T-cell (primary cell): Measurements from ENCODE around the gene OCA2. TPM values are rescaled to one million over a fixed set of nuclear protein-coding genes. Genes with fewer than 3 reads are reported as not detected.

ENCODE experiments used
- ATAC-seq, 4 experiments: fragments of 200-7000 bp in 3 of 4; fragments of 150-1000 bp in 1 of 4; cut with Tn5 transposase; replicated peaks in 1 of 4; 1 replicate in 3 of 4; 2 replicates in 1 of 4; pipeline ENCODE4 v1.10.0; 2021; ENCODE audit warnings: moderate library complexity in 3 of 4, mild to moderate bottlenecking in 2 of 4, moderate number of reproducible peaks in 1 of 4
- CTCF ChIA-PET, 2 donors: fragments of 300-600 bp; sonication (Branson Sonifier 250); formaldehyde crosslinking; loops; one replicate each; lab custom pipeline; 2022; ENCODE audit warnings: antibody characterized with exemption in 2 of 2; lab: Charles Lee
- POLR2A ChIA-PET, 2 donors: fragments of 300-600 bp; sonication (Branson Sonifier 250); formaldehyde crosslinking; loops; one replicate each; lab custom pipeline; 2022; ENCODE audit warnings: antibody characterized with exemption in 2 of 2; lab: Charles Lee
- DNase-seq, 35 experiments: peaks; one replicate each; pipeline versions ENCODE4 v3.0.0 to v3.0.0-alpha.2; 2013 to 2023
- H3K27ac ChIP-seq: one replicate; pipeline ENCODE4 v1.5.1; 2013; ENCODE audit warnings: low read length
- H3K27me3 ChIP-seq, 2 experiments: replicated peaks in 1 of 2; 1 replicate in 1 of 2; 2 replicates in 1 of 2; pipeline versions ENCODE4 v1.6.1 to v1.7.0; 2013; ENCODE audit warnings: low read length in 1 of 2, mixed read lengths in 1 of 2; ENCODE audit not compliant: control insufficient read depth in 2 of 2, insufficient read depth in 2 of 2; ENCODE audit errors: extremely low read depth in 1 of 2
- H3K36me3 ChIP-seq, 2 donors: 1 replicate in 1 of 2; 2 replicates in 1 of 2; pipeline versions ENCODE4 v1.6.1 to v1.7.0; 2013; ENCODE audit warnings: low read length in 1 of 2; ENCODE audit not compliant: control insufficient read depth in 2 of 2, insufficient read depth in 1 of 2; ENCODE audit errors: extremely low read depth in 1 of 2
- H3K4me1 ChIP-seq, 2 experiments: 1 replicate in 1 of 2; 2 replicates in 1 of 2; pipeline versions ENCODE4 v1.6.1 to v1.7.0; 2013; ENCODE audit warnings: low read length in 2 of 2, mixed read lengths in 1 of 2; ENCODE audit not compliant: insufficient read depth in 2 of 2, control insufficient read depth in 1 of 2; ENCODE audit errors: extremely low read depth in 1 of 2
- H3K4me3 ChIP-seq, 2 donors: 1 replicate in 1 of 2; 2 replicates in 1 of 2; pipeline versions ENCODE4 v1.5.1 to v1.7.0; 2013; ENCODE audit warnings: mild to moderate bottlenecking in 2 of 2, low read length in 1 of 2, moderate library complexity in 1 of 2; ENCODE audit not compliant: control insufficient read depth in 1 of 2; ENCODE audit errors: extremely low read depth in 1 of 2
- H3K9me3 ChIP-seq: 2 replicates; pipeline ENCODE4 v1.7.0; 2013
- H3K27ac Mint-ChIP-seq, 2 donors: one replicate each; pipeline ENCODE4 v1.8.0; 2020 to 2021; ENCODE audit warnings: mild to moderate bottlenecking in 2 of 2, mixed read lengths in 2 of 2
- H3K27me3 Mint-ChIP-seq, 2 donors: one replicate each; pipeline ENCODE4 v1.8.0; 2021 to 2022; ENCODE audit warnings: mixed read lengths in 2 of 2
- H3K36me3 Mint-ChIP-seq: one replicate; pipeline ENCODE4 v1.8.0; 2021; ENCODE audit warnings: mixed read lengths
- H3K4me1 Mint-ChIP-seq, 3 donors: one replicate each; pipeline ENCODE4 v1.8.0; 2020 to 2022; ENCODE audit warnings: mixed read lengths in 3 of 3, mild to moderate bottlenecking in 1 of 3
- H3K4me3 Mint-ChIP-seq, 3 donors: one replicate each; pipeline ENCODE4 v1.8.0; 2020 to 2022; ENCODE audit warnings: mild to moderate bottlenecking in 3 of 3, mixed read lengths in 3 of 3, moderate library complexity in 3 of 3
- H3K9me3 Mint-ChIP-seq, 3 donors: one replicate each; pipeline ENCODE4 v1.8.0; 2020 to 2022; ENCODE audit warnings: mixed read lengths in 3 of 3
- WGBS: methylation state at CpG from one replicate; pipeline ENCODE4 v1.1.5; 2013; ENCODE audit warnings: missing lambda C conversion rate; ENCODE audit not compliant: insufficient coverage; 5-methylcytosine and 5-hydroxymethylcytosine counted together
- total RNA-seq, 35 experiments: library from RNA in 6 of 35; stranded (reverse) in 6 of 35; fragments of 120-200 nt in 1 of 35; gene quantifications; one replicate each; pipeline versions ENCODE4 v1.2.1 to v1.2.4 and lab custom pipeline; 2013 to 2026

The OCA2 gene
- total RNA-seq, 5 donors from 2014 or later (not counting 1 experiment from before 2014, with no cell fraction given), result 0.19 to 0.67 TPM; not detected in 3

DNA sequence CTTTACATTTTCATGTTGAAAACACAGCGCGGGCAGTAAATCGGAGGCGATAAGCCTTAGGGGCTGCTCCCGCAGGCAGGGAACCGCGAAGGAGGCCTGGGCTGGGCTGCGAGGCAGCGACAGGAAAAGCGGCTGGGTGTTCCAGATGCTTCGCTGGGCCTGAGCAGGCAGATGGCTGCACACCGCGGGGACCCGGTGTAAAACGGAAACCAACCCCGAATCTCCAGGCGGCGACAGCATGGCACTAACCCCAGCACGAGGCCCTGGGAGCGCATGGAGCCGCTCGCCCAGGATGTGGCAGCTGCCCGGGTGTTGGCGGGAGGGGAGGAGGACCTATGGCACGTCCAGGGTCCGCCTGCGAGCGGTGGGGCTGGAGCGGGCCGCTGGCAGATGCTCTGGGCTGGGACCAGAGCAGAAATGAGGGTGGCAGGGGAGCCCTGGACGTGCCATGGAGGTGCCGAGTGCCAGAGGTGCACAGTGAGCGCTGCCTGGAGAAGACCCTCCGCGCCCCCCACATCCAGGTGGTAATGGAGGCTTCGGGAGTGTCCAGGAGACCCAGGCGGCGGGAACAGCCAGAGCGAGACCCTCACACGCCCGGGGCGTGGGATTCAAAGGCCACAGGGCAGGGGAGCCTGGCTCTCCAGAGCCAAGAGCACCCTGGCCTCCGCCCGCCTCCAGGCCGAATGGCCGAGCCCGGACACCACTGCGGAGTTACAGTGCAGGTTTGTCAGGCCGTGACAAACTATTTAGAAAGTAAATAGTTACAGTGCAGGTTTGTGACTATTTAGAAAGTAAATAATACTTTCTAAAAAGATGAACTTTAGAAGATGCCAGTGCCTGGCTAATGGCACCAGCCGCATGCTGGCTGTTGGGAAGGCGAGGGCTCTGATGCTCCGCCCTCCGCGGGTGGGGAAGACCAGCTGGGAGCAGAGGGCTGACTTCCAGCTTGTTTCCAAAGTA lies 293.6 kb downstream of the OCA2 start:
- Mint-ChIP-seq H3K4me1 (no peaks in the 10 kb centered on the region), H3K9me3 (peaks cover 0 to 12% (median 2%) of the 10 kb centered on the region in 3 donors), H3K27me3 (peaks cover 0 to 3% of the 10 kb centered on the region in 2 donors), H3K36me3 (no peaks in the 10 kb centered on the region), H3K4me3 (no peak overlapping the region), H3K27ac (no peak overlapping the region)
- Histone ChIP-seq H3K4me1 (no peaks in the 10 kb centered on the region), H3K4me3 (no peak overlapping the region), H3K27ac (no peak overlapping the region), H3K36me3 (no peaks in the 10 kb centered on the region), H3K9me3 (no peaks in the 10 kb centered on the region), H3K27me3 (peaks cover 0 to 7% of the 10 kb centered on the region in 2 experiments)
- WGBS, result 96% methylated on average over 45 of the region's 54 CpGs
- ATAC-seq (no peak), DNase-seq (no peak)
- ChIA-PET CTCF (no interaction called here), POLR2A (no interaction called here)

DNA sequence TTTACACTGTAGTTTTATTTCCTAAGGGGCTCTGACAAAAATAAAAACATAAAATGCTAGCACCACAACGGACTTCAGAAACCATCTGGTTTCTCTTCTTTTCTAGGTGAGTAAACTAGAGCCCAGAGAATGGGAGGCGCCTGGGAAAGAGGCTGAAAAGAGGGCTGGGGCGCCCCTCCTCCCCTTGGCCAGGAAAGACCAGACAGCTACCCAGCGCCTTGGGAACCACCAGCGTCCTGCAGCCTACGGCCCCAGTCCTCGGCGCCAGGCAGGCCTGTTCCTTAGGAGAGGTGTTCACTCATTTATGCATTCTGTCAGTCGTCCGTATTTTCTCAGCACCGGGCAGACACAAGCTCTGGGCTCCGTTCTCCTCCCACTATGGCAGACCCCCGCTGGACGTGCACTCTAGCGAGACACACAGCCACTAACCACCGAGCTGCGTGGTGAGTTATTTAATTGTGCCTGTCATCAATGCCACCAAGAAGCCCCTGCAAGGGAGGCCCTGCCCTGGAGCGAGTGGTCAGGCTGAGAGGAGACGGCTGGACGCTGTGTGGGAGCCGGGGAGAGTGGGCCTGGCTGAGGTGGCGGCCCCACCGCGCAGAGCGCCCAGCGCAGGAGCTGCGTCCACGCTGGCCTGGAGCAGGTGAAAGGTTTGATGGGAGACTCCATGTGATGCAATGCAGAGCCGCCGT lies 294.4 kb downstream of the OCA2 start:
- H3K27me3 Mint-ChIP-seq, result peaks cover 0 to 3% of the 10 kb centered on the region in 2 donors
- Histone ChIP-seq H3K36me3 (no peaks in the 10 kb centered on the region), H3K9me3 (no peaks in the 10 kb centered on the region), H3K4me1 (no peaks in the 10 kb centered on the region), H3K4me3 (no peak overlapping the region), H3K27ac (no peak overlapping the region), H3K27me3 (peaks cover 0 to 7% of the 10 kb centered on the region in 2 experiments)
- DNase-seq, result no peak
- ChIA-PET CTCF (no interaction called here), POLR2A (no interaction called here)
- no peaks in the 10 kb centered on the region for H3K36me3 Mint-ChIP-seq
- H3K4me1 Mint-ChIP-seq, result no peaks in the 10 kb centered on the region
- H3K4me3 Mint-ChIP-seq, result no peak overlapping the region
- no peak overlapping the region for H3K27ac Mint-ChIP-seq
- whole genome bisulfite sequencing, result 92% methylated on average over 20 of the region's 30 CpGs
- ATAC-seq, result no peak
- H3K9me3 Mint-ChIP-seq, result peaks cover 0 to 12% (median 2%) of the 10 kb centered on the region in 3 donors

DNA sequence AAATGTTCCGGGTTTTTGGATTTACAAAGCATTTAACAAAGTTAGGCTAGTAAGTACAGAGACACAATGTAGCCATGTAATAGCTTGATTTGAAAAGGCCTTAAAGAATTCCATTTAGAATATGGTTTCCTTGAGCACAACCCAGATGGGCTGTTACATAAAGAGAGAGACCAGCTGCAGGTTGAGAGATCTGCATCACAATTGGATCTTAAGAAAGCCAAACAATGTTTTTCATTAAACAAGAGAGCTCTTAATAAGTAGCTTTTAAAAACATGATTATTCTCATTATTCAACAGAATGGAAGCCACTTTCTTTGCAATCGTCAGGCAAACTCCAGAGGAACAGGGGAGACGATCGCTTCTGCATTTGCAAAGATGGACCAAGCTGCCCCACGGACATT lies 300.3 kb downstream of the OCA2 start:
- Mint-ChIP-seq H3K27ac (no peak overlapping the region), H3K36me3 (no peaks in the 10 kb centered on the region), H3K4me1 (no peaks in the 10 kb centered on the region), H3K9me3 (peaks cover 0 to 8% (median 2%) of the 10 kb centered on the region in 3 donors), H3K4me3 (no peak overlapping the region), H3K27me3 (peaks cover 2 to 4% of the 10 kb centered on the region in 2 donors)
- peaks cover 0 to 13% of the 10 kb centered on the region in 2 experiments for H3K27me3 ChIP-seq
- WGBS, result 78% methylated on average over 4 of the region's 5 CpGs
- H3K36me3 ChIP-seq, result no peaks in the 10 kb centered on the region
- H3K27ac ChIP-seq, result no peak overlapping the region
- ChIA-PET POLR2A (no interaction called here), CTCF (interaction anchor here in 1 of 2 donors (0.6 kb wide), 1 partner anchor 8 kb away, joined by 4 read pairs; no protein-coding TSS in a partner anchor)
- no peaks in the 10 kb centered on the region for H3K9me3 ChIP-seq
- H3K4me3 ChIP-seq, result no peak overlapping the region
- ATAC-seq, result no peak
- H3K4me1 ChIP-seq, result no peaks in the 10 kb centered on the region
- DNase-seq, result no peak

DNA sequence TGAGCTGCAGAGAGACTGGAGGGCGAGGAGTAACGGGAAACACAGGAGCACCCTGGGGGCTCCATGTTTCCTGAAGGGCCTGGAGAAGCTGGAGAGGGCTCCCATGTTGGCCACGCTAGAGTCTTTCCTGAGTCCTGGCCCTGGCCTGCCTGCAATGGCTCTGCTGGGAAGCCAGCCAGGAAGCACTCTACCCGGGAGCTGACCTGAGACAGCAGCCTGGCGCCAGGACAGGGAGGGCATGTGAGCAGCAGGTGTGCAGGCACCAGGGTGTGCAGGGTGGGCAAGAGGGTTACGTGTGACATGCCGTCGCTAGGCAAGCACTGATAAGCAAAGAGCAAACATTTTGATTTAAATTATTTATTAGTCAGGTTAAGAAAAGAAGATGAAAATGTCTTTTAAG lies 301.4 kb downstream of the OCA2 start:
- Histone ChIP-seq H3K27ac (no peak overlapping the region), H3K4me3 (no peak overlapping the region), H3K36me3 (no peaks in the 10 kb centered on the region), H3K27me3 (peaks cover 0 to 14% of the 10 kb centered on the region in 2 experiments), H3K4me1 (no peaks in the 10 kb centered on the region), H3K9me3 (no peaks in the 10 kb centered on the region)
- Mint-ChIP-seq H3K4me1 (no peaks in the 10 kb centered on the region), H3K36me3 (no peaks in the 10 kb centered on the region), H3K27ac (no peak overlapping the region), H3K4me3 (no peak overlapping the region), H3K9me3 (peaks cover 0 to 4% (median 0%) of the 10 kb centered on the region in 3 donors), H3K27me3 (peaks cover 2 to 4% of the 10 kb centered on the region in 2 donors)
- ATAC-seq, result no peak
- ChIA-PET POLR2A (no interaction called here), CTCF (no interaction called here)
- 84% methylated on average over 5 of the region's 8 CpGs for WGBS
- no peak for DNase-seq

DNA sequence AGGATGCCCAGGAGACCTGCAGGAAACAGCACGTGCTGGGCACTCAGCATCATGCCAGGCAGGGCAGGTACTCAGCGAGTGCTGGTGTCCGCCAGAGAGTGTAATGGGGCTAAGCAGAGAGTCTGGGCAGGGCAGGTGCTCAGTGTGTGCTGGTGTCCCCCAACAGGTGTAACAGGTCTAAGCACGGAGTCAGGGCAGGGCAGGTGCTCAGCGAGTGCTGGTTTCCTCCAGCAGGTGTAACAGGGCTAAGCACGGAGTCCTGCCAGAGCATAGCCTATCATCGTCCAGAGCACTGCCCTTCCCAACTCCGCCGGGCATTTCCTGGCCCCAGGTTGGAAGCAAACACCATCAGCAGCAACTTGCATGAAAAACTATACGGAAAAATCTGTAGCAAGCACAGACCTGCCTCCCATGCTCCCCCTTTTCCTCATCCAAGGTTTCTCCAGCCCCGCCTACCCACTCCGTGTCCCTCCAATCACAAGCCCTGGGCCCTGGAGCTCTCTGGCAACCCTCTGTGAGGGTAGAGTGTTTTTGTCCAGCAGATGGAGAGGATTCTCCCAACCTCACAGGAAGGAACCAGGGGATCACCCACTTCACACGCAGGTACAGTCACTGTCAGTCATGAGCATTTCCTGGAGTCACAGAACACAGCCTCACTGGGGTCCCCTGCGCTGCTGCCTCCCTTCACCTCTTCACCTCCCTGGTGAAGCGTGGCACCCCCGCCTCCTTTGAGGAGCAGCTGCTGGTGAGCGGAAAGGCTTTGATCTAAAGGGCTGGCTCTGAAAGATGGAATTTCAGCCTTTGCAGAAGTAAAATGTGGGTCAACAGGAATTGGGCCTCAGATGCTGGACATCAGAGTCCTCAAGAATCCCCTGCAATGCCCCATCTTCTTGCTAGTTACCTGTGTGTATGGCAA lies 302.5 kb downstream of the OCA2 start:
- CTCF ChIA-PET, result no interaction called here
- peaks cover 0 to 4% (median 0%) of the 10 kb centered on the region in 3 donors for H3K9me3 Mint-ChIP-seq
- no peak overlapping the region for H3K4me3 Mint-ChIP-seq
- H3K36me3 Mint-ChIP-seq, result no peaks in the 10 kb centered on the region
- peaks cover 0 to 19% of the 10 kb centered on the region in 2 experiments for H3K27me3 ChIP-seq
- H3K4me1 Mint-ChIP-seq, result no peaks in the 10 kb centered on the region
- H3K27me3 Mint-ChIP-seq, result peaks cover 2 to 4% of the 10 kb centered on the region in 2 donors
- POLR2A ChIA-PET, result no interaction called here
- H3K27ac ChIP-seq, result no peak overlapping the region
- 78% methylated on average over 11 of the region's 17 CpGs for WGBS
- no peaks in the 10 kb centered on the region for H3K4me1 ChIP-seq
- H3K4me3 ChIP-seq, result no peak overlapping the region
- no peak for DNase-seq
- no peak for ATAC-seq
- H3K27ac Mint-ChIP-seq, result no peak overlapping the region
- H3K9me3 ChIP-seq, result no peaks in the 10 kb centered on the region
- H3K36me3 ChIP-seq, result no peaks in the 10 kb centered on the region
